ENCODE data around the gene RIMKLB.
"Not testable (repeated sequence)": the region's sequence is repeated elsewhere in the genome, so short reads cannot be mapped to it uniquely, and the experiment has no call there.

RIMKLB gene

DNA sequence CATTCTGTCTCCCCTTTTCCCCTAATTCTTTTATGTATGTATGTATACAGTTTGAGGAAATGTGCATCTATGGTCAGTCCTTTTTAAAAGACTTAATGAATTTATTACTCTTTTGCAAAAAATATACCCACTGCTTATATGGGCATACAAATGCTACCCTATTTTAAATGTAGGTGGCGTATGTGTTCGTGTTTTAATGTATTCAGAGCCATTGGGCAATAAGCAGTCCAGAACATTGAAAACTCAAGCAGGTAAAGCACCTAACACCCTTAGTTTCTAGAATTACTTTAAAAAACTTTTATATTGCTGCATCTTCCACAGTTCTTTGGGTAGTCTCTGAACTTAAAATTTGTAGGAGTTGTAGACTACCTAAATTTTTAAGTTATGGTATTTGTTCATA lies 82.1 kb downstream of the RIMKLB start:
- no peak for DNase-seq

GRCh38 chr12:8780389-8780788 lies 82.6 kb downstream of the RIMKLB start:
- peak; percentile 43 to 56 for DNase-seq

GRCh38 chr12:8781381-8782127 lies 83.8 kb downstream of the RIMKLB start:
- no peak for DNase-seq

- no peak for DNase-seq
Measured at GRCh38 chr12:8784290-8784888, 86.6 kb downstream of the RIMKLB start.

DNA sequence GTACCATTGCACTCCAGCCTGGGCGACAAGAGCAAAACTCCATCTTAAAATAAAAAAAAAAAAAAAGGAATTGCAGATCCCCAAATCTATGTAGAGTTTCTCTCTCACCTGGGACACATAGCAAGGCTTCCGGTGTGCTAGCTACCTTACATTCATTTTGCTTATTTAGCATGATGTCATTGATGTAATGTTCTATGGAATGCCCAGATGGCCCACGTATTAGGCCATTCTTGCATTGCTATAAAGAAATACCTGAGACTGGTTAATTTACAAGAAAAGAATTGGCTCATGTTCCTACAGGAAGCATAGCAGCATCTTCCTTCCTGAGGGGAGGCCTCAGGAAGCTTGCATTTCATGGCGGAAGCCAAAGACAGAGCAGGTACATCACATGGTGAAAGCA lies 87.7 kb downstream of the RIMKLB start:
- DNase-seq, result no peak

- not testable (repeated sequence) for DNase-seq
Measured at GRCh38 chr12:8787206-8787605, 89.4 kb downstream of the RIMKLB start.

DNA sequence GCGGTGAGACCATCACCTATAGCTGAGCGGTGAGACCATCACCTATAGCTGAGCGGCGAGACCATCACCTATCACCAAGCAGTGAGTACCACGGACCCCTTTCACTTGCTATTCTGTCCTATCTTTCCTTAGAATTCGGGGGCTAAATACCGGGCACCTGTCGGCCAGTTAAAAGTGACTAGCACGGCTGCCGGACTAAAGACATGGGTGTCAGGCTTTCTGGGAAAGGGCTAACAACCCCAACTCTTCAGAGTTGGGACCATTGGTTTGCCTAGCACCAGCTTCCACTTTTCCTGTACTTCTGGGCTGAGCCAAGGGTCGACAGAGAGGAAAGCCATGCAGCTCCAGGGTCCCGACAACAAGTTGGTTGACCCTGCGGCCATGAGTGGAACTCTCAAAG lies 90.9 kb downstream of the RIMKLB start:
- not testable (repeated sequence) for DNase-seq

DNA sequence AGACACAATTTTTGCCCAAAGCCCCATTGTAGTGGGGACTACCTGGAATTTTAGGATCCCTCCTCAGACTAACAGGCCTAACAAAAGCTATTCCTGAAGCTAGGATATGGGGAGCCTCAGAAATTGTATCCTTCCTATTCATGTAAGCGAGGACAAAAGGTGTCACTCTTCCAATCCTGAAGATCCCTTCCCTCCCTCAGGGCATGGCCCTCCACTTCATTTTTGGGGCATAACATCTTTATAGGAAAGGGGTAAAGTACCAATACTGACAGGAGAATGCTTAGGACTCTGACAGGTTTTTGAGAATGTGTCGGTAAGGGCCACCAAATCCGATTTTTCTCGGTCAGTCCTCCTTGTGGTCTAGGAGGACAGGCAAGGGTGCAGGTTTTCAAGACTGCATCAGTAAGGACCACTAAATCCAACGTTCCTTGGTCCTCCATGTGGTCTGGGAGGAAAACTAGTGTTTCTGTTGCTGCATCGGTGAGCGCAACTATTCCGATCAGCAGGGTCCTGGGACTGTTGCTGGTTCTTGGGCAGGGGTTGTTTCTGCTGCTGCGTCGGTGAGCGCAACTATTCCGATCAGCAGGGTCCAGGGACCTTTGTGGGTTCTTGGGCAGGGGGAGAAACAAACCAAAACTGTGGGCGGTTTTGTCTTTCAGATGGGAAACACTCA lies 91.7 kb downstream of the RIMKLB start:
- not testable (repeated sequence) for DNase-seq

GRCh38 chr12:8793226-8793625 lies 95.4 kb downstream of the RIMKLB start:
- DNase-seq, result peak in 1 of 2 donors; percentile 9

- not testable (repeated sequence) for DNase-seq
Measured at GRCh38 chr12:8794611-8795010, 96.8 kb downstream of the RIMKLB start.

DNA sequence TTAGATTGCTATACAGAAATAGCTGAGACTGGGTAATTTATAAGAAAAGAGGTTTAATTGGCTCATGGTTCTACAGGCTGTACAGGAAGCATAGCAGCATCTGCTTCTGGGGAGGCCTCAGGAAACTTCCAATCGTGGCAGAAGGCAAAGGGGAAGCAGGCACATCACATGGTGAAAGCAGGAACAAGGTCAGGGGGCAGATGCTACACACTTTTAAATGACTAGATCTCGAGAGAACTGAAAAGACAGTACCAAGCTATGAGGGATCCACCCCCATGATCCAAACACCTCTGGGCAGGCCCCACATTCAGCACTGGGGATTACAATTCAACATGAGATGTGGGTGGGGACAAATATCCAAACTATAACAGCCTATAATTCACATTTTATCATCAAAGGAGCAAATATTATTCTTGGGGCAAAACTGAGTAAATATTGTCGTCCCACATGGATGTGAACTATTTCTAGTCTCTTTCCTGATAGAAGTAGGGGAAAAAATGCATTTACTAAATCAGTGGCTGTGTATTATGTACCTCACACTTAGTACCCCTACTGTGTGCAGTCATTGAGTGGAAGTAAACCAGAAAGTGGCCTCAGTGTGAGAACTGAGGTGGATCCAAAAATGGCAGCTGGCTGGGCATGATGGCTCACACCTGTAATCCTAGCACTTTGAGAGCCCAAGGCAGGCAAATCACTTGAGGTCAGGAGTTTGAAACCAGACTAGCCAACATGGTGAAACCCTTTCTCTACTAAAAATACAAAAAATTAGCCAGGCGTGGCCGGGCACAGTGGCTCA lies 99.2 kb downstream of the RIMKLB start:
- no peak for DNase-seq

DNA sequence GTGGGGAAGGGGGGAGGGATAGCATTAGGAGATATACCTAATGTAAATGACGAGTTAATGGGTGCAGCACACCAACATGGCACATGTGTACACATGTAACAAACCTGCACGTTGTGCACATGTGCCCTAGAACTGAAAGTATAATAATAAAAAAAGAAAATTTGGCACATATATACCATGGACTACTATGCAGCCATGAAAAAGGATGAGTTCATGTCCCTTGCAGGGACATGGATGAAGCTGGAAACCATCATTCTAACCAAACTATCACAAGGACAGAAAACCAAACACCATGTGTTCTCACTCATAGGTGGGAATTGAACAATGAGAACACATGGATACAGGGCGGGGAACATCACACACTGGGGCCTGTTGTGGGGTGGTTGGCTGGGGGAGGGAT lies 103.4 kb downstream of the RIMKLB start:
- DNase-seq, result not testable (repeated sequence)

- DNase-seq, result not testable (repeated sequence)
Measured at GRCh38 chr12:8804833-8805232, 107.0 kb downstream of the RIMKLB start.

- DNase-seq, result not testable (repeated sequence)
Measured at GRCh38 chr12:8805487-8805886, 107.7 kb downstream of the RIMKLB start.

GRCh38 chr12:8807084-8807483 lies 109.3 kb downstream of the RIMKLB start:
- not testable (repeated sequence) for DNase-seq

GRCh38 chr12:8810112-8810511 lies 112.3 kb downstream of the RIMKLB start:
- DNase-seq, result not testable (repeated sequence)

DNA sequence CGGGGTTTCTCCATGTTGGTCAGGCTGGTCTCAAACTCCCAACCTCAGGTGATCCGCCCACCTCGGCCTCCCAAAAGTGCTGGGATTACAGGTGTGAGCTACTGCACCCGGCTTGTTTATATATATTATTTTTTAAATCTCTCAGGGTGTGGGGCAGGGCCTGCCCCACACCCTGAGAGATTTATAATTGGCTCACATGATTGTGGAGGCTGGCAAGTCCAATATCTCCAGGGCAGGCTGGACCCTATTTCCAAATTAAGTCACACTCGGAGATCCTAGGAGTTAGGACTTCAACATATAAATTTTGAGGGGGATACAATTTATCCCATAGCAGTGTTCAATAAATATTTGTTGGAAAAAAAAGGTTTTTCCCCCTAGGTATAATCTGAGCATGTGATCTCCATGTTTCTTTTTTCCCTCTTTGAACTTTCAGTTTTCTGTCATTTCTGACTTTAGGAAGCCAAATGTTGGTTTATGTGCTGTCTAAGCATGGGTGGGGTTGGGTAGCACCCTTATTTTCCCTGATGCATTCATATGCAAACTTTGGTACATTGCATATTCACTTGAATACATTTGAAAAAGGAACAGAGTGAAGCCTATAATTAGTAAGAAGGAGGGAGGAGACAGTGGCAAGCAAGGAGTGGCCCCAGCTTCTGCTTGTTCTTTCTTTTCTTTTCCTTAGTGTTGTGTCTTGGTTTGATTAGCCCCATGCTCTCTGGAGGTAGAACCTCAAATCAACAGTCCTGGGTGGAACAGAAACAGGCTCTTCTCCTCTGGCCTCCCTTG lies 116.0 kb downstream of the RIMKLB start:
- no peak for DNase-seq

GRCh38 chr12:8816448-8817050 lies 118.8 kb downstream of the RIMKLB start:
- peak; percentile 55 to 58 for DNase-seq

DNA sequence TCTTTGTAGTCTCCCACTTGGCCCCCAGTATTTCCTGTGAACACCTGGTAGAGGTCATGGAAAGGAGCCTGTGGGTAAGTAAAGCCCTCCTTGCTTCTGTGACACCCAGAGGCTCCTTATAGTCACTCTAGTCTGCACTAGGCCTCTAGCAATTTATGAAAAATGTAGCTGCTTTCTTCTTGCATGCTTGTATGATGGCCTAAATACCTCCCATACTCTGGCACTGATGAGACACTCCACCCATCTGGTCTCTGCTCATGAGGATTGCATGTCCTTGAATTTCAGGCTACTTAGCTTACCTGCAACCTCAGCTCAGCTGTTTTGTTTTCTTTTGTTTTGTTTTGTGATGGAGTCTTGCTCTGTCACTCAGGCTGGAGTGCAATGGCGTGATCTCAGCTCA lies 120.1 kb downstream of the RIMKLB start:
- no peak for DNase-seq

- no peak for DNase-seq
Measured at GRCh38 chr12:8818526-8818925, 120.7 kb downstream of the RIMKLB start.

- DNase-seq, result no peak
Measured at GRCh38 chr12:8819666-8819980, 121.8 kb downstream of the RIMKLB start.

Measured in inflammatory macrophage (primary cell).